Left lung (tissue), 10 donors: ENCODE results near the gene TSPAN7. TPM values are rescaled to one million over a fixed set of nuclear protein-coding genes. Genes with fewer than 3 reads are reported as not detected.

ENCODE experiments used
- ATAC-seq: fragments of 200-7000 bp; cut with Tn5 transposase; one replicate; pipeline ENCODE4 v1.9.1; 2020; ENCODE audit warnings: moderate library complexity
- DNase-seq, 4 donors: peaks; one replicate each; pipeline ENCODE4 v3.0.0-alpha.2; 2013 to 2020
- H3K27ac ChIP-seq, 2 donors: fragments of 200-600 bp; sonication (generic) in 1 of 2; one replicate each; pipeline versions ENCODE4 v1.5.0 to v1.8.0; 2020 to 2021
- H3K27me3 ChIP-seq, 2 donors: fragments of 200-600 bp; sonication (generic) in 1 of 2; one replicate each; pipeline versions ENCODE4 v1.5.0 to v1.8.0; 2020 to 2021
- H3K36me3 ChIP-seq, 2 donors: fragments of 200-600 bp; sonication (generic) in 1 of 2; one replicate each; pipeline versions ENCODE4 v1.5.0 to v1.8.0; 2020 to 2021
- H3K4me1 ChIP-seq, 2 donors: fragments of 200-600 bp; one replicate each; pipeline ENCODE4 v1.8.0; 2021
- H3K4me3 ChIP-seq, 2 donors: fragments of 200-600 bp; sonication (generic) in 1 of 2; one replicate each; pipeline versions ENCODE4 v1.5.0 to v1.8.0; 2020 to 2021; ENCODE audit warnings: mild to moderate bottlenecking in 1 of 2
- H3K9me3 ChIP-seq, 2 donors: fragments of 200-600 bp; sonication (generic) in 1 of 2; one replicate each; pipeline versions ENCODE4 v1.5.0 to v1.8.0; 2020 to 2021
- CTCF ChIP-seq, 2 donors: fragments of 200-600 bp; sonication (generic) in 1 of 2; IDR thresholded peaks; one replicate each; pipeline versions ENCODE4 v1.5.0 to v1.8.0; 2021; ENCODE audit warnings: antibody characterized with exemption in 2 of 2
- intact Hi-C, 2 donors: fragments of 100-400 bp; cut with DNase I; formaldehyde crosslinking; loops; one replicate each; pipeline versions ENCODE4 v1.11.2 to v1.14.2; 2022
- polyA plus RNA-seq, 6 donors: library from polyadenylated mRNA; unstranded; fragments of 120-200 nt; gene quantifications; one replicate each; pipeline ENCODE4 v1.2.1, GENCODE V29; 2013; ENCODE audit not compliant: insufficient read length in 6 of 6
- total RNA-seq, 2 donors: library from RNA; stranded (reverse); fragmentation: NEBNext Ultra II Directional; extraction: Animal tissue kit (Norgen Biotek cat#: 25700); gene quantifications; one replicate each; pipeline ENCODE4 v1.2.1, GENCODE V29; 2021
- donor health status: DM: no; HTN: yes; CAD: no.
- donor health status: DM: no; HTN: no; CAD: no.

The TSPAN7 gene
- total and polyA plus RNA-seq, 8 donors: 33.8 to 52.3 (median 45.9) TPM

- Histone ChIP-seq H3K27ac (no peak overlapping the region), H3K9me3 (no peaks in the 10 kb centered on the region), H3K36me3 (no peaks in the 10 kb centered on the region), H3K4me1 (no peaks in the 10 kb centered on the region), H3K27me3 (no peaks in the 10 kb centered on the region), H3K4me3 (no peak overlapping the region)
- intact Hi-C loops: no loop called here
- TF ChIP-seq CTCF (IDR thresholded peaks at IDR 0.05): no peak
- ATAC-seq: no peak
- DNase-seq: no peak
Measured at GRCh38 chrX:38666909-38667308, 105.6 kb downstream of the TSPAN7 start.

- Histone ChIP-seq H3K4me1 (no peaks in the 10 kb centered on the region), H3K27ac (peak overlapping the region in 1 of 2 donors; percentile 28), H3K27me3 (no peaks in the 10 kb centered on the region), H3K36me3 (no peaks in the 10 kb centered on the region), H3K9me3 (no peaks in the 10 kb centered on the region), H3K4me3 (no peak overlapping the region)
- ATAC-seq: no peak
- no peak for TF ChIP-seq CTCF (IDR thresholded peaks at IDR 0.05)
- no peak for DNase-seq
- intact Hi-C loops: no loop called here
Measured at GRCh38 chrX:38668771-38669170, 107.4 kb downstream of the TSPAN7 start.

DNA sequence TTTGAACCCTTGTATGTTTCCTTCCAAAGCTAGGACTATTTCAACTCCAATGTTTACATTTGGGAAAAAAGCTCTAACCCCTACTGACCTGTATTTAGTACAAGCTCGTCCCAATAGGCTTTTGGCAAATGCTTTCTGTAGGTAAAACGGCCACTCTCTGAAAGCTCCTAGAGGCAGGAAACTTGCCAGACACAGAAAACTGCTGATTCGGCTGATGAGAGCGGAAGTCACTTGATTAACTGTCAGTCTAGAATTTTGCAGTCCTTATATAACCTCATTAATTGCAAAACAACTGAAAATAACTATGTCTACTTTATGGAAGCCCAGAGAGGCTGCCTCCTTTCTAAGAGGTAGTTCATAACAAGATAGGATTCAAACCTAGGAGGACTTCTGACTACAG lies 108.1 kb downstream of the TSPAN7 start:
- Histone ChIP-seq H3K9me3 (no peaks in the 10 kb centered on the region), H3K4me3 (no peak overlapping the region), H3K27me3 (no peaks in the 10 kb centered on the region), H3K27ac (peak overlapping the region in 1 of 2 donors; percentile 28), H3K36me3 (no peaks in the 10 kb centered on the region), H3K4me1 (no peaks in the 10 kb centered on the region)
- no peak for DNase-seq
- ATAC-seq: no peak
- TF ChIP-seq CTCF (IDR thresholded peaks at IDR 0.05): no peak
- intact Hi-C loops: no loop called here

GRCh38 chrX:38672646-38673045 lies 111.3 kb downstream of the TSPAN7 start:
- intact Hi-C loops: no loop called here
- no peaks in the 10 kb centered on the region for H3K36me3 ChIP-seq
- H3K4me1 ChIP-seq: no peaks in the 10 kb centered on the region
- no peak for TF ChIP-seq CTCF (IDR thresholded peaks at IDR 0.05)
- no peaks in the 10 kb centered on the region for H3K9me3 ChIP-seq
- H3K27me3 ChIP-seq: no peaks in the 10 kb centered on the region
- H3K27ac ChIP-seq: no peak overlapping the region
- no peak for DNase-seq
- H3K4me3 ChIP-seq: no peak overlapping the region
- no peak for ATAC-seq

DNA sequence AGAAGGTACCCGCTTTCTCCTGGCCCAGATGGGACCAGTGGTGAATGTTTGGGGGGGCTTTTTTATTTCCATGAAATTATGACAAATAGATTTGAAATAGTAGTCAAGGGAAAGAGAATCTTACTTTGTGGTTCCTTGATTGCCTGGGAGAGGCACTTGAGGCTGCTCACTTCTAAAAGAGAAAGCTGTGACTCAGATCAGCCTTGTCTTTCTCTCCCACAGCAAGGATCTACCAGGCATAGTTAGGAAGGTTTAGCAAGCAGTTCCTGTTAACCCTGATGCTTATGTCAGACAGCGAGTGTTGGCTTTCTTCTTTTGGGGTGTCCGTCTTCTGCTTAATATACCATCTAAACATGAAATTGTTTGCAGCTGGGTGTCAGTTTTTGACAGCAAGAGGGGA lies 114.5 kb downstream of the TSPAN7 start:
- intact Hi-C loops: no loop called here
- DNase-seq: no peak
- no peak for TF ChIP-seq CTCF (IDR thresholded peaks at IDR 0.05)

More for the DNA sequence above, 114.5 kb downstream of the TSPAN7 start:
- no peaks in the 10 kb centered on the region for H3K36me3 ChIP-seq
- ATAC-seq: peak; percentile 48
- no peaks in the 10 kb centered on the region for H3K9me3 ChIP-seq
- no peaks in the 10 kb centered on the region for H3K27me3 ChIP-seq
- no peak overlapping the region for H3K27ac ChIP-seq
- no peaks in the 10 kb centered on the region for H3K4me1 ChIP-seq
- H3K4me3 ChIP-seq: no peak overlapping the region
